Measurements from ENCODE around the gene FAF1. TPM values are rescaled to one million over a fixed set of nuclear protein-coding genes. Genes with fewer than 3 reads are reported as not detected.
"Not testable (repeated sequence)": the region's sequence is repeated elsewhere in the genome, so short reads cannot be mapped to it uniquely, and the experiment has no call there.

Gene FAF1
- total RNA-seq, 4 donors from 2014 or later = 36.9 to 77.6 (median 48.3) TPM

DNA sequence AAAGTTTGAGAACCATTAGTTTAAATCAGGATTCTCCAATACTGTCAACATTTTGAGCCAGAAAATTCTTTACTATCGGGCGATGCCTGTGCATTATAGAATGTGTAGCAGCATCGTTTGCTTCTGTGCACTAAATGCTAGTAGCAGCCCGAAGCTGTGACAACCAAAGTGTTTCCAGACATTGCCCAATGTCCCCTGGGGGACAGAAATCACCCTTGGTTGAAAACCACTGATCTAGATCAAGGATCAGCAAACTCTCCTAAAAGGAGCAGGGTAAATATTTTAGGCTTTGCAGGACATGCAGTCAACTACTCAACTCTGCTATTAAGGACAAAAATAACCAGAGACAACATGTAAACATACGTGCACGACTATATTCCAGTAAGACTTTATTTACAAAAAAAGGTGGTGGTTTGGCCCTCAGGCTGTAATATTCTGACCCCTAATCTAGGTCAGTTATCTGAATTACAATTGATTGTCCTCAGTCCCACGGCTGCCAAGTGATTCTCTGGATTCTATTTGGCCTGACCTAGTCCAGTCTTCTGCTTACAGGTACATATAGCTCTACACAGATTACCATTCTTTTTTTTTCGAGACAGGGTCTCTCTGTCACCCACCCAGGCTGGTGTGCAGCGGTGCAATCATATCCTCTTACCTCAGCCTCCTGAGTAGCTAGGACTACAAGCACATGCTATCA lies 10.6 kb downstream of the FAF1 start:
- Histone ChIP-seq H3K4me3 (no peak overlapping the region), H3K4me1 (peaks cover 0 to 13% (median 0%) of the 10 kb centered on the region in 4 donors)
- no peak for TF ChIP-seq POLR2A (IDR thresholded peaks at IDR 0.05)
- TF ChIP-seq, protein P1, sequence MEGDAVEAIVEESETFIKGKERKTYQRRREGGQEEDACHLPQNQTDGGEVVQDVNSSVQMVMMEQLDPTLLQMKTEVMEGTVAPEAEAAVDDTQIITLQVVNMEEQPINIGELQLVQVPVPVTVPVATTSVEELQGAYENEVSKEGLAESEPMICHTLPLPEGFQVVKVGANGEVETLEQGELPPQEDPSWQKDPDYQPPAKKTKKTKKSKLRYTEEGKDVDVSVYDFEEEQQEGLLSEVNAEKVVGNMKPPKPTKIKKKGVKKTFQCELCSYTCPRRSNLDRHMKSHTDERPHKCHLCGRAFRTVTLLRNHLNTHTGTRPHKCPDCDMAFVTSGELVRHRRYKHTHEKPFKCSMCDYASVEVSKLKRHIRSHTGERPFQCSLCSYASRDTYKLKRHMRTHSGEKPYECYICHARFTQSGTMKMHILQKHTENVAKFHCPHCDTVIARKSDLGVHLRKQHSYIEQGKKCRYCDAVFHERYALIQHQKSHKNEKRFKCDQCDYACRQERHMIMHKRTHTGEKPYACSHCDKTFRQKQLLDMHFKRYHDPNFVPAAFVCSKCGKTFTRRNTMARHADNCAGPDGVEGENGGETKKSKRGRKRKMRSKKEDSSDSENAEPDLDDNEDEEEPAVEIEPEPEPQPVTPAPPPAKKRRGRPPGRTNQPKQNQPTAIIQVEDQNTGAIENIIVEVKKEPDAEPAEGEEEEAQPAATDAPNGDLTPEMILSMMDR (IDR thresholded peaks at IDR 0.05) = no peak

DNA sequence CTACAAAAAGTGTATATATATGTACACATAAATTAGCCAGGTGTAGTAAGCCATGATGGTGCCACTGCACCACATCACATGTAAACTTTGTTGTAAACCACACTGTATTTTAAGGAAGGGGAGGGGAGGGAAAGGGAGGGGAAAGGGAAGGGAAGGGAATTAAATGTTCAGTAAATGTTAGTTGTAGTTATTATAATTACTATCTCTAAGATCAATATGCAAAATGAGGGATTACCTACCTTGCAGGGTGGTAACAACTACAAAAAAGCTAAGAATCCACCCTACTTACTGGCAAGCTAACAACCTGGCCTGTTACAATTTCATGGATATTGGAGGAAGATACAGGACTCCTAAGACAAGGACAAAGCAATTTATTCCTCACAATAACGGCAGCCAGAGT lies 17.7 kb downstream of the FAF1 start:
- Histone ChIP-seq H3K9me3 (no peaks in the 10 kb centered on the region), H3K4me3 (no peak overlapping the region), H3K36me3 (no peaks in the 10 kb centered on the region), H3K27me3 (no peaks in the 10 kb centered on the region), H3K4me1 (no peaks in the 10 kb centered on the region), H3K27ac (no peak overlapping the region)
- TF ChIP-seq POLR2A (IDR thresholded peaks at IDR 0.05) = no peak
- TF ChIP-seq, protein P1 (IDR thresholded peaks at IDR 0.05) = no peak
- DNase-seq = no peak

More for the DNA sequence above, 10.6 kb downstream of the FAF1 start:
- Histone ChIP-seq H3K36me3 (no peaks in the 10 kb centered on the region), H3K27ac (no peak overlapping the region), H3K9me3 (no peaks in the 10 kb centered on the region), H3K27me3 (no peaks in the 10 kb centered on the region)
- DNase-seq = no peak

DNA sequence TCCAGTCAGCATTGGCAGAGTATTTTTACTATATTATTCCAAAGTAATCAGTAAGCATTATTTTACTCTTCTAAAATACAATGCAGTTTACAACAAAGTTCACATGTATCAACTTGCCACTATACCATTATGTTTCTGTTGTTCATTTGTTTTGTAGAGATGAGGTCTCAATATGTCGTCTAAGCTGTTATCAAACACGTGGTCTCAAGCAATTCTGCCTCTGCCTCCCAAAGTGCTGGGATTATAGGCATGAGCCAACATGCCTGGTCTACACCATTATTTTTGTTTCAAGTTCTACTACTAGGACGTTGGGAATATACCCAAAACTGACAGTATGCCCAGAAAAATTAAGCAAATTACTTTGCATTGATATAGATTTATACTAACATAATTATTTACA lies 19.8 kb downstream of the FAF1 start:
- no peak overlapping the region for H3K4me3 ChIP-seq
- no peak overlapping the region for H3K27ac ChIP-seq
- H3K27me3 ChIP-seq = no peaks in the 10 kb centered on the region
- H3K36me3 ChIP-seq = no peaks in the 10 kb centered on the region
- H3K9me3 ChIP-seq = no peaks in the 10 kb centered on the region
- H3K4me1 ChIP-seq = no peaks in the 10 kb centered on the region
- no peak for DNase-seq
- TF ChIP-seq, protein P1 (IDR thresholded peaks at IDR 0.05) = no peak
- no peak for TF ChIP-seq POLR2A (IDR thresholded peaks at IDR 0.05)

DNA sequence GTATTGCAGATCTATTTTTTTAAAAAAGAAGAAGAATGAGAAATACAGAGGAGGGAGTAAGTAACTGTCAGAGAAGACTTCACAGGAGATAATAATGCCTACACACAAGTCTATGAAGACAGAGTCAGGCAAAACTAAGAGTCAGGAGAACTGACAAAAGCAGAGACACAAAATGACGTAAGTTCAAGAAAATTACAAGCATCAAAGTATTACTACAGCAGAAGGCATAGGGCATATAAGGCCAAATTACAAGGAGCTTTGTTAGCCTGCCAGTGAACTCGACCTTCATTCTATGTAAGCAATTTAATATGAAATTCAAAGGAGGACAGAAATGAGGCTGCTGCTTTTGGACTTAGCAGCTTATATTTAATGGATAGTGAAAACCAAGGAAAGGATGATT lies 23.7 kb downstream of the FAF1 start:
- H3K4me3 ChIP-seq = no peak overlapping the region
- no peak for TF ChIP-seq POLR2A (IDR thresholded peaks at IDR 0.05)
- TF ChIP-seq, protein P1 (IDR thresholded peaks at IDR 0.05) = no peak
- no peaks in the 10 kb centered on the region for H3K27me3 ChIP-seq
- H3K27ac ChIP-seq = no peak overlapping the region
- no peaks in the 10 kb centered on the region for H3K4me1 ChIP-seq
- no peaks in the 10 kb centered on the region for H3K9me3 ChIP-seq
- DNase-seq = no peak
- no peaks in the 10 kb centered on the region for H3K36me3 ChIP-seq

DNA sequence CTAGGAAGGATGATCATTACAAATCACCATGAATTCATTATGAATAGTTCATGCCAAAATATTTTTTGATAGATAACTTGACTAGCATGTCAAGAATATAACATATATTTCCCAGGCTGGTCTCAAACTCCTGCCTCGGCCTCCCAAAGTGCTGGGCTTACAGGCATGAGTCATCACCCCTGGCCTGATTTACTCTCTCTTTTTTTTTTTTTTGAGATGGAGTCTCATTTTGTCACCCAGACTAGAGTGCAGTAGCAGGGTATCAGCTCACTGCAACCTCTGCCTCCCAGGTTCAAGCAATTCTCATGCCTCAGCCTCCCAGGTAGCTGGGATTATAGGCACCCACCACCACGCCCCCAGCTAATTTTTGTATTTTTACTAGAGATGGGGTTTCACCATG lies 24.8 kb downstream of the FAF1 start:
- not testable (repeated sequence) for H3K4me3 ChIP-seq, H3K27ac ChIP-seq, H3K9me3 ChIP-seq, H3K36me3 ChIP-seq, DNase-seq, H3K4me1 ChIP-seq, H3K27me3 ChIP-seq

DNA sequence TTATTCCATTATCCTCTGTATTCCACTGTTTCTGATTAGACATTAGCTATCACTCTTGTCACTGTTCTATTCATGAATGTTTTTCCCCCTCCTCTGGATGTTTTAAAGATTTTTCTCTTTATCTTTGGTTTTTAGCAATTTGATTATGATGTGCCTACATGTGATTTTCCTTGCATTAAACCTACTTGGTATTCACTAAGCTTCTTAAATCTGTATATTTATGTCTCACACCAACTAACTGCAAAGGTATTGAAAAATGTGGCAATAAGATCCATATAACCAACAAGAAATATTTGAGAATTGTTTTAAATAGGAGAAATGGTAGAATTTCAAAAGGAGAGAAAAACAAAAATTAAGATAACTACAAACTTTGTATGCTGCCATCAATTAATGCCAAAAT lies 25.2 kb downstream of the FAF1 start:
- TF ChIP-seq POLR2A (IDR thresholded peaks at IDR 0.05) = no peak
- TF ChIP-seq, protein P1 (IDR thresholded peaks at IDR 0.05) = no peak
- Histone ChIP-seq H3K36me3 (no peaks in the 10 kb centered on the region), H3K4me3 (no peak overlapping the region), H3K27ac (no peak overlapping the region), H3K4me1 (no peaks in the 10 kb centered on the region), H3K9me3 (no peaks in the 10 kb centered on the region), H3K27me3 (no peaks in the 10 kb centered on the region)
- no peak for DNase-seq

DNA sequence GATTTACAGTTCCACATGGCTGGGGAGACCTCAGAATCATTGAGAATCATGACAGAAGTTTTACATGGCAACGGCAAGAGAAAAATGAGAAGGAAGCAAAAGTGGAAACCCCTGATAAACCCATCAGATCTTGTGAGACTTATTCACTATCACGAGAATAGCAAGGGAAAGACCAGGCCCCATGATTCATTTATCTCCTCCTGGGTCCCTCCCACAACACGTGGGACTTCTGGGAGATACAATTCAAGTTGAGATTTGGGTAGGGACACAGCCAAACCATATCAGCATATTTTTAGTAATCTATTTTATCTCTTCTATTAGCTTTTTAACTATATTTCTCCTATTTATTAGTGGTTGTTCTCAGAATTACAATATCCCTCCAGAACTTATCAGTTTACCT lies 26.3 kb downstream of the FAF1 start:
- not testable (repeated sequence) for H3K4me3 ChIP-seq, H3K27me3 ChIP-seq, H3K27ac ChIP-seq, H3K9me3 ChIP-seq, H3K4me1 ChIP-seq, DNase-seq, H3K36me3 ChIP-seq

DNA sequence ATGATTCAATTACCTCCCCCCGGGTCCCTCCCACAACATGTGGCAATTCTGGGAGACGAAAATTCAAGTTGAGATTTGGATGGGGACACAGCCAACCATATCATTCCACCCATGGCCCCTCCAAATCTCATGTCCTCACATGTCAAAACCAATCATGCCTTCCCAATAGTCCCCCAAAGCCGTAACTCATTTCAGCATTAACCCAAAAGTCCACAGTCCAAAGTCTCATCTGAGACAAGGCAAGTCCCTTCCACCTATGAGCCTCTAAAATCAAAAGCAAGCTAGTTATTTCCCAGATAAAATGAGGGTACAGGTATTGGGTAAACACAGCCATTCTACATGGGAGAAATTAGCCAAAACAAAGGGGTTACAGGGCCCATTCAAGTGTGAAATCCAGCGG lies 28.0 kb downstream of the FAF1 start:
- H3K4me1 ChIP-seq, DNase-seq, H3K36me3 ChIP-seq, H3K4me3 ChIP-seq, H3K27me3 ChIP-seq, H3K27ac ChIP-seq, H3K9me3 ChIP-seq: not testable (repeated sequence)
